MM.1S (cell line): ENCODE results near the gene PRKAG2.

Experiments
- DNase-seq: peaks from one replicate; pipeline ENCODE4 v3.0.0-alpha.2; 2015
- H2AFZ ChIP-seq: fragments of 300-600 bp; sonication (generic); 2 replicates; pipeline ENCODE4 v1.6.0; 2016; ENCODE audit warnings: antibody characterized with exemption, low read length
- H3F3A ChIP-seq: fragments of 300-600 bp; sonication (generic); 2 replicates; pipeline ENCODE4 v1.6.1; 2016; ENCODE audit warnings: mild to moderate bottlenecking, antibody characterized with exemption, low read length, moderate library complexity, mixed read lengths; ENCODE audit not compliant: insufficient read depth
- H3K27ac ChIP-seq: fragments of 300-600 bp; sonication (generic); 2 replicates; pipeline ENCODE4 v1.5.1; 2016; ENCODE audit warnings: mild to moderate bottlenecking, low read length
- H3K27me3 ChIP-seq: fragments of 300-600 bp; sonication (generic); replicated peaks from 2 replicates; pipeline ENCODE4 v1.6.0; 2016; ENCODE audit warnings: low read length; ENCODE audit not compliant: insufficient read depth
- H3K36me3 ChIP-seq: fragments of 300-600 bp; sonication (generic); replicated peaks from 2 replicates; pipeline ENCODE4 v1.6.1; 2016; ENCODE audit warnings: mild to moderate bottlenecking, low read length, mixed read lengths; ENCODE audit not compliant: insufficient read depth
- H3K4me1 ChIP-seq: fragments of 300-600 bp; sonication (generic); 2 replicates; pipeline ENCODE4 v1.6.1; 2016; ENCODE audit warnings: low read length, mixed read lengths
- H3K4me2 ChIP-seq: fragments of 300-600 bp; sonication (generic); 2 replicates; pipeline ENCODE4 v1.6.0; 2016; ENCODE audit warnings: low read depth, low read length
- H3K4me3 ChIP-seq: fragments of 300-600 bp; sonication (generic); 2 replicates; pipeline ENCODE4 v1.5.1; 2016; ENCODE audit warnings: low read length, mixed read lengths
- H3K79me2 ChIP-seq: fragments of 300-600 bp; sonication (generic); 2 replicates; pipeline ENCODE4 v1.6.1; 2016; ENCODE audit warnings: mixed run types, low read length, mixed read lengths
- H3K9ac ChIP-seq: fragments of 300-600 bp; sonication (generic); 2 replicates; pipeline ENCODE4 v1.6.1; 2016; ENCODE audit warnings: low read length, mixed read lengths
- H3K9me2 ChIP-seq: fragments of 300-600 bp; sonication (generic); replicated peaks from 2 replicates; pipeline ENCODE4 v1.6.1; 2016; ENCODE audit warnings: mild to moderate bottlenecking, low read length, mixed read lengths; ENCODE audit not compliant: insufficient read depth
- H3K9me3 ChIP-seq: fragments of 300-600 bp; sonication (generic); replicated peaks from 2 replicates; pipeline ENCODE4 v1.6.1; 2016; ENCODE audit warnings: mild to moderate bottlenecking, low read length, mixed read lengths; ENCODE audit not compliant: insufficient read depth
- H4K20me1 ChIP-seq: fragments of 300-600 bp; sonication (generic); 2 replicates; pipeline ENCODE4 v1.6.1; 2016; ENCODE audit warnings: mild to moderate bottlenecking, low read length, moderate library complexity, mixed read lengths; ENCODE audit not compliant: insufficient read depth
- EZH2 ChIP-seq: fragments of 300-600 bp; sonication (generic); optimal IDR thresholded peaks from 2 replicates; pipeline ENCODE3; 2017; ENCODE audit warnings: low read depth, mild to moderate bottlenecking, antibody characterized with exemption, low read length, mixed read lengths
- EZH2phosphoT487 ChIP-seq: fragments of 300-600 bp; sonication (generic); IDR thresholded peaks from 2 replicates; pipeline ENCODE4 v1.6.1; 2018; ENCODE audit warnings: antibody characterized with exemption, low read length
- TF ChIP-seq, protein P1 (sequence below): fragments of 300-600 bp; sonication (generic); IDR thresholded peaks from 2 replicates; pipeline ENCODE4 v1.5.1; 2016; ENCODE audit warnings: antibody characterized with exemption, low read length, mixed read lengths

The PRKAG2 gene

DNA sequence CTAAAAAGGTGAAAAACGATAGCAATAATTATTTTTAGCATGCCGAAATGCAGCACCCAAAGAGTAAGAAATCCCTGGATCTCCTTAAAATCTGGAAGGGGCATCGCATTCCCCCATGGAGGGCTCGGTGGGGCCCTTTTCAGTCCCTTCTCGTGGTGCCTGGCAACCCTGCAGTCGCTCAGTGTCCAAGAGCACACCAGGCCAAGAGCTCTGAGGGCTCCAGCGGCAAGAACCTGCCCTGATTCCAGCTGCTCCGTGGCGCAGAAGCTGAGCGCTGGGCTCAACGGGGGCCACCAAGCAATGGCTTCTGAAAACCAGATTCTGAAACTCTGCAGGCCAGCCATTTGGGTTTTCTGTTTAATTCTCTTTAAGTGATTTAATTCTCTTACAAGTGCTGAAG lies 131.2 kb downstream of the PRKAG2 start:
- H3K27ac ChIP-seq, result no peak overlapping the region
- no peak overlapping the region for H3K4me3 ChIP-seq
- peaks cover 64% of the 10 kb centered on the region for H3K27me3 ChIP-seq
- no peaks in the 10 kb centered on the region for H3K9me3 ChIP-seq
- TF ChIP-seq, protein P1, sequence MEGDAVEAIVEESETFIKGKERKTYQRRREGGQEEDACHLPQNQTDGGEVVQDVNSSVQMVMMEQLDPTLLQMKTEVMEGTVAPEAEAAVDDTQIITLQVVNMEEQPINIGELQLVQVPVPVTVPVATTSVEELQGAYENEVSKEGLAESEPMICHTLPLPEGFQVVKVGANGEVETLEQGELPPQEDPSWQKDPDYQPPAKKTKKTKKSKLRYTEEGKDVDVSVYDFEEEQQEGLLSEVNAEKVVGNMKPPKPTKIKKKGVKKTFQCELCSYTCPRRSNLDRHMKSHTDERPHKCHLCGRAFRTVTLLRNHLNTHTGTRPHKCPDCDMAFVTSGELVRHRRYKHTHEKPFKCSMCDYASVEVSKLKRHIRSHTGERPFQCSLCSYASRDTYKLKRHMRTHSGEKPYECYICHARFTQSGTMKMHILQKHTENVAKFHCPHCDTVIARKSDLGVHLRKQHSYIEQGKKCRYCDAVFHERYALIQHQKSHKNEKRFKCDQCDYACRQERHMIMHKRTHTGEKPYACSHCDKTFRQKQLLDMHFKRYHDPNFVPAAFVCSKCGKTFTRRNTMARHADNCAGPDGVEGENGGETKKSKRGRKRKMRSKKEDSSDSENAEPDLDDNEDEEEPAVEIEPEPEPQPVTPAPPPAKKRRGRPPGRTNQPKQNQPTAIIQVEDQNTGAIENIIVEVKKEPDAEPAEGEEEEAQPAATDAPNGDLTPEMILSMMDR, result no peak
- TF ChIP-seq EZH2, result no peak
- no peak for TF ChIP-seq EZH2phosphoT487
- H3K9ac ChIP-seq, result no peak overlapping the region
- H4K20me1 ChIP-seq, result no peaks in the 10 kb centered on the region
- H3K4me1 ChIP-seq, result no peaks in the 10 kb centered on the region
- no peaks in the 10 kb centered on the region for H3K36me3 ChIP-seq
- no peak overlapping the region for H3K4me2 ChIP-seq
- H3F3A ChIP-seq, result no peaks in the 10 kb centered on the region
- H3K9me2 ChIP-seq, result no peaks in the 10 kb centered on the region
- no peaks in the 10 kb centered on the region for H3K79me2 ChIP-seq
- no peak for DNase-seq
- H2AFZ ChIP-seq, result no peak overlapping the region

DNA sequence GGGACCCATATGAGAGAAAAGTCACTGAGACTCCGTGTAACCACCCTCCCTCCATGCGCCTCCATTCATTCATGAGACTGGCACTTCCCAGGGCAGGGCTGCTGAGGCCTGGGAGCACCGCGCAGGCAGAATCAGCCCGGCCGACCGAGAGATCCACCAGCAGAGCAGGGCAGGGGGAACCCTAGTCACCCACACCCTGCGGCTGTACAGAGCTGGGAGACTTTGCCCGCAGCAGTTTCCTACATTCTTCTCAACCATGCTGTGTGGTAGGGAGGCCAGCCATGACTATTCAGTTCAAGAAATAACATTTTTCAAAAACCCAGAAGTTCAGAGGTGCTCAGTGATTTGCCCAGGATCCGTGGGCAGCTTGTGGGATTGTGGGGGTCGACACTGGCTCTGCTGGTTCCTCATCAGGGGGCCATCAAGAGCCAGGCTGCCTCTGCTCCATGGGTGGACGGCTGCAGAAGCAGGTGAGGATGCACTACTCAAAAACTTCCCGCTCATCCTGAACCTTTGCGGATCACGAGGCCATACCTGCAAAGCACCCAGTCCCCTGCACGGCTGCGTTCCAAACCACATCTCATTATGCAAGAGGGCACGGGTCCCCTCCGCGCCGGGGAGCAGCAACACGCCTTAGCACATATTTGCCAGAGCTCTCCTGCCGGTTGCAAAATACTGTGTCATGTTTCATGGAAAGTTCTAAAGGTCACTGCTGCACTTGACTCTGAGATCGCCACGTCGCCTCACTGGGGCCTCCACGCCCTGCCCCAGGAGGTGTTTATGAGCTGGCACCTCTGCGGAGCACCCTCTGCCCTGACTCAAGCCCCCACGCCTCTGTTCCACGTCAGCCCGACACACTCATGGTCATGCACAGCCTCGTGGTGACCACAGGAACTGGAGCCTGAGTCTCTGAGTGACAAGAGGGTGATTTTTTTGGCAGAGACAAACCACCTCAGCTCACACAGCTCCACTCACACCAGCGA lies 132.0 kb downstream of the PRKAG2 start:
- no peaks in the 10 kb centered on the region for H3K9me2 ChIP-seq
- no peak overlapping the region for H3K9ac ChIP-seq
- no peak overlapping the region for H2AFZ ChIP-seq
- TF ChIP-seq EZH2, result no peak
- no peak for TF ChIP-seq EZH2phosphoT487
- TF ChIP-seq, protein P1, result no peak
- no peaks in the 10 kb centered on the region for H3K36me3 ChIP-seq
- no peak for DNase-seq
- H4K20me1 ChIP-seq, result no peaks in the 10 kb centered on the region
- H3K9me3 ChIP-seq, result no peaks in the 10 kb centered on the region
- no peak overlapping the region for H3K4me3 ChIP-seq
- no peaks in the 10 kb centered on the region for H3K79me2 ChIP-seq
- H3F3A ChIP-seq, result no peaks in the 10 kb centered on the region
- H3K27me3 ChIP-seq, result peaks cover 71% of the 10 kb centered on the region
- H3K4me2 ChIP-seq, result no peak overlapping the region
- no peaks in the 10 kb centered on the region for H3K4me1 ChIP-seq
- no peak overlapping the region for H3K27ac ChIP-seq

DNA sequence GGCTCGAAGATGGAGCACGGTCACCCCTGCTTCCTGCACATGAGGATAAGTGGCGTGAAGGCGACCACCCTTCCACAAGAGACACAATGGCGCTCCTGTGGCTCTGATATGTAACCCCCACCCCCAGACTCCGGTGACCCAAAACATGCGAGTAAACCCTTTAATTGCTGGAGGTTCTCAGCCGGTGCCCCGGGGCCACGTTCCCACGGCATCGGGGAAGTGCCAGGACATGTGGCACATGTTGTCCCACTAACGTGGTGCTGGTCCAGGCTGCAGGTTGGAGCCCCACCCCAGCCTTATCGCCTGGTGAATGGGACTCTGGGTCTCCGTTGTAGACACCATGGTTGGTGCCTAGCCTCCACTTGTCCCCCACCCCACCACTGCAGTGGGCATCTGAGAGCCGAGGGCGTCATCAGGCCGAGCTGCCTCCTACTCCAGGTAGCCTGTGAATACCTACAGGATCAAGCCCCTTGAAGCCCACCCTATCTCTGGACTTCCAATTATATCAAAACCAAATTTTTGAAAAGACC lies 132.8 kb downstream of the PRKAG2 start:
- Histone ChIP-seq H3F3A (no peaks in the 10 kb centered on the region), H3K4me2 (no peak overlapping the region), H2AFZ (no peak overlapping the region), H3K27ac (no peak overlapping the region), H4K20me1 (no peaks in the 10 kb centered on the region), H3K27me3 (peaks cover 74% of the 10 kb centered on the region), H3K9ac (no peak overlapping the region), H3K4me1 (no peaks in the 10 kb centered on the region), H3K9me3 (no peaks in the 10 kb centered on the region), H3K79me2 (no peaks in the 10 kb centered on the region), H3K9me2 (no peaks in the 10 kb centered on the region), H3K36me3 (no peaks in the 10 kb centered on the region), H3K4me3 (no peak overlapping the region)
- DNase-seq, result no peak
- TF ChIP-seq, protein P1, result no peak
- TF ChIP-seq EZH2phosphoT487 (no peak), EZH2 (no peak)
